ENCODE data around the gene ARNT2.

ARNT2 gene

DNA sequence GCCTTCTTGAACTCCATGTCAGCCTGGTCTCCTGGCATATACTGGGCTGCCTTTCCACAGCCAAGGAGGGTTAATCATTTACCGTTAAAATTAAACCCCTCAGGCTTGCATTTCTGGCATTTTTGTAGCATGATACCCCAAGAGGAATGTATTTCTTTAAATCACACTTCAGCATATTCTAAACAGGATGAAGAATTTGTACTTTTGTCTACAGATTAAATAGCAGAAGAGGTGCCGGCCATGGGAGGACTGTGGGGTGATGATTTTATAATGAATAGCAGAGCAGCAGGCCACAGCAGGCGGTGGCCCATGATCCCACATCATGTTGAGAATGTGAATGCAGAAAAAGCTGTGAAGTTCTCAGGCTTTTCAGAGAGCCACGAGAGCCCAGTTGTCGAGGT lies 90.2 kb downstream of the ARNT2 start:
- Histone ChIP-seq H2BK120ac (ENCODE audit: low read depth, low read length) (no peak overlapping the region), H3K18ac (ENCODE audit: low read length) (no peak overlapping the region), H2BK15ac (ENCODE audit: low read length) (no peak overlapping the region), H3K14ac (ENCODE audit: low read length) (no peak overlapping the region), H3K79me1 (ENCODE audit: low read depth, low read length) (no peaks in the 10 kb centered on the region), H2BK5ac (ENCODE audit: low read length) (no peak overlapping the region), H4K8ac (ENCODE audit: low read depth, low read length) (no peak overlapping the region), H3K27me3 (ENCODE audit: control insufficient read depth in 3 of 3, insufficient read depth in 3 of 3, low read depth in 1 of 3, low read length in 3 of 3) (no peaks in the 10 kb centered on the region), H2BK12ac (ENCODE audit: low read length) (no peak overlapping the region), H2AFZ (ENCODE audit: low read length) (no peak overlapping the region), H3K4ac (ENCODE audit: low read length) (no peak overlapping the region), H3K9me3 (replicated peaks in 1 of 2; ENCODE audit: control insufficient read depth in 2 of 2, insufficient read depth in 1 of 2, low read depth in 1 of 2, low read length in 2 of 2) (peaks cover 0 to 3% of the 10 kb centered on the region in 2 donors), H4K91ac (ENCODE audit: low read depth, low read length, poor library complexity) (no peak overlapping the region), H3K23ac (ENCODE audit: low read depth, low read length, poor library complexity) (no peak overlapping the region), H3K4me3 (ENCODE audit: low read length in 2 of 2) (no peak overlapping the region), H3K36me3 (replicated peaks in 1 of 2; ENCODE audit: control insufficient read depth in 2 of 2, insufficient read depth in 2 of 2, low read length in 2 of 2) (peaks cover 2 to 55% of the 10 kb centered on the region in 2 donors), H3K4me1 (ENCODE audit: control insufficient read depth in 2 of 2, insufficient read depth in 1 of 2, low read depth in 1 of 2, low read length in 2 of 2) (peaks cover 8 to 12% of the 10 kb centered on the region in 2 donors), H3K4me2 (ENCODE audit: insufficient read depth, low read length, poor library complexity, severe bottlenecking) (no peak overlapping the region), H2AK5ac (ENCODE audit: low read depth, low read length) (no peak overlapping the region), H3K27ac (replicated peaks; ENCODE audit: low read length) (no peak overlapping the region), H3K9ac (ENCODE audit: low read depth, low read length, poor library complexity) (no peak overlapping the region)
- no peak for DNase-seq (ENCODE audit: low spot score)
- no CpG with 5 or more reads among the region's 5 CpGs for WGBS, 2 donors (ENCODE audit: extremely low coverage in 2 of 2, insufficient read length in 2 of 2, insufficient replicate concordance in 1 of 2)

DNA sequence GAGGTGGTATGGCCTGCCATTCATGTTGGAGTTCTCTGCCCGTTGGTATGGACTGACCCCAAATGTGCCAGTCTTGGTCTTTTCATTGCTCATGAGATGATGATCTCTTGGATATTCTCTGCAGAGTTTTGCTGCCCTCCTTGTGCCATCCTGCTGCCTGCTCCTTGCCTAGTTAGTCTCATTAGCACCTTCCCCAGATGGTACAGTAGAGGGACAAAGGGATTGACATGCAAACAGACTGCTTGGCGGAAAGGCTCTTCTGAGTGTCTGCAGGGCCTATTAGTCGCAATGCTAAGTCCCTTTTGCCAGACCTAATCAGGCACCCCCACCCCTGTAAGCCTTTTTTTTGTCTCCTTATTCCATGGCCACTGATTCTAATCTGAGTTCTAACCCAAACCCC lies 90.6 kb downstream of the ARNT2 start:
- peaks cover 2 to 50% of the 10 kb centered on the region in 2 donors for H3K36me3 ChIP-seq (replicated peaks in 1 of 2; ENCODE audit: control insufficient read depth in 2 of 2, insufficient read depth in 2 of 2, low read length in 2 of 2)
- no peak overlapping the region for H3K4me2 ChIP-seq (ENCODE audit: insufficient read depth, low read length, poor library complexity, severe bottlenecking)
- no peak overlapping the region for H2AFZ ChIP-seq (ENCODE audit: low read length)
- no peak overlapping the region for H3K4me3 ChIP-seq (ENCODE audit: low read length in 2 of 2)
- H3K4me1 ChIP-seq (ENCODE audit: control insufficient read depth in 2 of 2, insufficient read depth in 1 of 2, low read depth in 1 of 2, low read length in 2 of 2), result peaks cover 9 to 12% of the 10 kb centered on the region in 2 donors
- no peak overlapping the region for H3K14ac ChIP-seq (ENCODE audit: low read length)
- no peak overlapping the region for H3K4ac ChIP-seq (ENCODE audit: low read length)
- H4K91ac ChIP-seq (ENCODE audit: low read depth, low read length, poor library complexity), result no peak overlapping the region
- peaks cover 0 to 3% of the 10 kb centered on the region in 2 donors for H3K9me3 ChIP-seq (replicated peaks in 1 of 2; ENCODE audit: control insufficient read depth in 2 of 2, insufficient read depth in 1 of 2, low read depth in 1 of 2, low read length in 2 of 2)
- no peak overlapping the region for H3K18ac ChIP-seq (ENCODE audit: low read length)
- H2BK15ac ChIP-seq (ENCODE audit: low read length), result no peak overlapping the region
- H2BK5ac ChIP-seq (ENCODE audit: low read length), result no peak overlapping the region
- H3K9ac ChIP-seq (ENCODE audit: low read depth, low read length, poor library complexity), result no peak overlapping the region
- no peaks in the 10 kb centered on the region for H3K79me1 ChIP-seq (ENCODE audit: low read depth, low read length)
- no peak overlapping the region for H3K23ac ChIP-seq (ENCODE audit: low read depth, low read length, poor library complexity)
- no peak overlapping the region for H4K8ac ChIP-seq (ENCODE audit: low read depth, low read length)
- DNase-seq (ENCODE audit: low spot score), result no peak
- no peak overlapping the region for H2BK12ac ChIP-seq (ENCODE audit: low read length)
- H2BK120ac ChIP-seq (ENCODE audit: low read depth, low read length), result no peak overlapping the region
- H2AK5ac ChIP-seq (ENCODE audit: low read depth, low read length), result no peak overlapping the region
- no peaks in the 10 kb centered on the region for H3K27me3 ChIP-seq (ENCODE audit: control insufficient read depth in 3 of 3, insufficient read depth in 3 of 3, low read depth in 1 of 3, low read length in 3 of 3)
- H3K27ac ChIP-seq (replicated peaks; ENCODE audit: low read length), result no peak overlapping the region
- WGBS, 2 donors (ENCODE audit: extremely low coverage in 2 of 2, insufficient read length in 2 of 2, insufficient replicate concordance in 1 of 2), result no CpG with 5 or more reads among the region's 3 CpGs

DNA sequence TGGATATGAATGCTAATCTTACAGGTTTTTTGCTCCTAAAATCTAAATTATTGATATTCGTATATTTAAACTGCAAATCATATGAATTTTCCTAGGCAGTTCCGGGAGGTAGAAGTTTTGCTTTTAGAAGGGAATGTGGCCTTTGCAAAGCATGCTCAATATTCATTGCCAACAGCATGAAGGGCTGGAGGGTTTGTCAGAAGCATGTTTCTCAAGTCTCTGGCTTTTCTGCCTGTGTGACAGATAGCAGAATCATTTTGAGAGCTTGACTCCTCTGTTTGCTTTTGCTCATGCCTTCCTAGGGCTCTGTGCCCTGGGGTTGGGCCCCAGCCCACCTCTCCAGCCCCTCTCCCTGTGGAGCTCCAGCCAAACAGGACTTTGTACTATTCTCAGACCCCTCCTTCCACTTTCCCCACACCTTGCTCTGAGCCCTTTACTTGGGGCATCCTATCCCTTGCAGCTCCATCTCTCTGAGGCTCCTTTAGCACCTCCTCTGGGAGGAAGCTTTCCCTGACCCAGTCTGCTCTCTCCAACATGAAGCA lies 91.3 kb downstream of the ARNT2 start:
- H3K4me3 ChIP-seq (ENCODE audit: low read length in 2 of 2), result no peak overlapping the region
- no peak overlapping the region for H2BK5ac ChIP-seq (ENCODE audit: low read length)
- no peak overlapping the region for H2AK5ac ChIP-seq (ENCODE audit: low read depth, low read length)
- no peaks in the 10 kb centered on the region for H3K27me3 ChIP-seq (ENCODE audit: control insufficient read depth in 3 of 3, insufficient read depth in 3 of 3, low read depth in 1 of 3, low read length in 3 of 3)
- H2BK120ac ChIP-seq (ENCODE audit: low read depth, low read length), result no peak overlapping the region
- no peak overlapping the region for H3K18ac ChIP-seq (ENCODE audit: low read length)
- H3K9ac ChIP-seq (ENCODE audit: low read depth, low read length, poor library complexity), result no peak overlapping the region
- DNase-seq (ENCODE audit: low spot score), result no peak
- H2AFZ ChIP-seq (ENCODE audit: low read length), result no peak overlapping the region
- no peak overlapping the region for H3K23ac ChIP-seq (ENCODE audit: low read depth, low read length, poor library complexity)
- no peak overlapping the region for H3K27ac ChIP-seq (replicated peaks; ENCODE audit: low read length)
- no peak overlapping the region for H3K4ac ChIP-seq (ENCODE audit: low read length)
- no peaks in the 10 kb centered on the region for H3K79me1 ChIP-seq (ENCODE audit: low read depth, low read length)
- H2BK12ac ChIP-seq (ENCODE audit: low read length), result no peak overlapping the region
- H3K4me1 ChIP-seq (ENCODE audit: control insufficient read depth in 2 of 2, insufficient read depth in 1 of 2, low read depth in 1 of 2, low read length in 2 of 2), result peaks cover 9 to 12% of the 10 kb centered on the region in 2 donors
- no peak overlapping the region for H3K14ac ChIP-seq (ENCODE audit: low read length)
- no peak overlapping the region for H4K91ac ChIP-seq (ENCODE audit: low read depth, low read length, poor library complexity)
- peaks cover 0 to 3% of the 10 kb centered on the region in 2 donors for H3K9me3 ChIP-seq (replicated peaks in 1 of 2; ENCODE audit: control insufficient read depth in 2 of 2, insufficient read depth in 1 of 2, low read depth in 1 of 2, low read length in 2 of 2)
- no peak overlapping the region for H4K8ac ChIP-seq (ENCODE audit: low read depth, low read length)
- WGBS, 2 donors (ENCODE audit: extremely low coverage in 2 of 2, insufficient read length in 2 of 2, insufficient replicate concordance in 1 of 2), result no CpG with 5 or more reads among the region's 2 CpGs
- H3K4me2 ChIP-seq (ENCODE audit: insufficient read depth, low read length, poor library complexity, severe bottlenecking), result no peak overlapping the region
- peaks cover 2 to 43% of the 10 kb centered on the region in 2 donors for H3K36me3 ChIP-seq (replicated peaks in 1 of 2; ENCODE audit: control insufficient read depth in 2 of 2, insufficient read depth in 2 of 2, low read length in 2 of 2)
- no peak overlapping the region for H2BK15ac ChIP-seq (ENCODE audit: low read length)

DNA sequence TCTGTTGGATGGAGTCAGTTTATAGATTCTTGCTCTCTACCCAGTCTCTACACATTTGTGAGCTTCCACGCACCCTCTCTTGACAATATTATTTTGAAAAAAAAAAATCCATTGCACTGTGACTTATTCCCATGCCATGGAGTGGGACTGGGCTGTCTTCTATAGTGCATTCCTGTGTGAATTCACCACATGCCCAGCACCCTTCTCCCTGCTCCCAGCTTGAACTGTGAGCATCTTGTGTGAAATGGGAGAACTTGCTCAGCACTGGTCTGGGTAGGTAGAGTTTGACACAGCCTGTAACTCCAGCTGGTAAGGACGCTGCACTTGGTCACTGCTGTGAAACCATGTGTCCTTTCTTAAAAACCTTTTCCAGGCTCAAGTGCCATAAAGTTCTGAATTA lies 91.9 kb downstream of the ARNT2 start:
- no peak overlapping the region for H3K9ac ChIP-seq (ENCODE audit: low read depth, low read length, poor library complexity)
- no peak overlapping the region for H3K27ac ChIP-seq (replicated peaks; ENCODE audit: low read length)
- no peak overlapping the region for H2AFZ ChIP-seq (ENCODE audit: low read length)
- WGBS, 2 donors (ENCODE audit: extremely low coverage in 2 of 2, insufficient read length in 2 of 2, insufficient replicate concordance in 1 of 2), result no CpG with 5 or more reads among the region's 2 CpGs
- no peak overlapping the region for H4K8ac ChIP-seq (ENCODE audit: low read depth, low read length)
- H4K91ac ChIP-seq (ENCODE audit: low read depth, low read length, poor library complexity), result no peak overlapping the region
- no peak overlapping the region for H3K4me3 ChIP-seq (ENCODE audit: low read length in 2 of 2)
- no peak overlapping the region for H2BK12ac ChIP-seq (ENCODE audit: low read length)
- peaks cover 9 to 12% of the 10 kb centered on the region in 2 donors for H3K4me1 ChIP-seq (ENCODE audit: control insufficient read depth in 2 of 2, insufficient read depth in 1 of 2, low read depth in 1 of 2, low read length in 2 of 2)
- H3K79me1 ChIP-seq (ENCODE audit: low read depth, low read length), result no peaks in the 10 kb centered on the region
- H3K14ac ChIP-seq (ENCODE audit: low read length), result no peak overlapping the region
- DNase-seq (ENCODE audit: low spot score), result no peak
- H3K18ac ChIP-seq (ENCODE audit: low read length), result no peak overlapping the region
- H2BK15ac ChIP-seq (ENCODE audit: low read length), result no peak overlapping the region
- no peak overlapping the region for H2BK5ac ChIP-seq (ENCODE audit: low read length)
- H3K27me3 ChIP-seq (ENCODE audit: control insufficient read depth in 3 of 3, insufficient read depth in 3 of 3, low read depth in 1 of 3, low read length in 3 of 3), result no peaks in the 10 kb centered on the region
- no peak overlapping the region for H3K23ac ChIP-seq (ENCODE audit: low read depth, low read length, poor library complexity)
- H2AK5ac ChIP-seq (ENCODE audit: low read depth, low read length), result no peak overlapping the region
- H2BK120ac ChIP-seq (ENCODE audit: low read depth, low read length), result no peak overlapping the region
- H3K36me3 ChIP-seq (replicated peaks in 1 of 2; ENCODE audit: control insufficient read depth in 2 of 2, insufficient read depth in 2 of 2, low read length in 2 of 2), result peaks cover 2 to 37% of the 10 kb centered on the region in 2 donors
- no peak overlapping the region for H3K4me2 ChIP-seq (ENCODE audit: insufficient read depth, low read length, poor library complexity, severe bottlenecking)
- H3K4ac ChIP-seq (ENCODE audit: low read length), result no peak overlapping the region
- H3K9me3 ChIP-seq (replicated peaks in 1 of 2; ENCODE audit: control insufficient read depth in 2 of 2, insufficient read depth in 1 of 2, low read depth in 1 of 2, low read length in 2 of 2), result no peaks in the 10 kb centered on the region

Data from neuronal stem cell (in vitro differentiated cells).